ENCODE data around the gene SLIT3. TPM values are rescaled to one million over a fixed set of nuclear protein-coding genes. Genes with fewer than 3 reads are reported as not detected.

Gene SLIT3
- total RNA-seq, 2 experiments from 2014 or later: not detected

GRCh38 chr5:168792678-168793077, 508.3 kb downstream of the SLIT3 start:
- TF ChIP-seq CTCF (IDR thresholded peaks at IDR 0.05): no peak
- Mint-ChIP-seq H3K4me1 (ENCODE audit: low read depth) (no peaks in the 10 kb centered on the region), H3K27me3 (no peaks in the 10 kb centered on the region), H3K36me3 (ENCODE audit: low read depth) (no peaks in the 10 kb centered on the region), H3K9me3 (no peaks in the 10 kb centered on the region), H3K27ac (no peak overlapping the region), H3K4me3 (no peak overlapping the region)
- no peak for DNase-seq
- ChIA-PET POLR2A (no interaction called here), CTCF (no interaction called here)
- intact Hi-C loops (cut with DNase I, micrococcal nuclease): no loop called here
- H3K9me3 ChIP-seq (ENCODE audit: control insufficient read depth in 1 of 2, insufficient read depth in 1 of 2, low read length in 2 of 2): no peaks in the 10 kb centered on the region
- no peak overlapping the region for H3K27ac ChIP-seq (ENCODE audit: low read depth in 1 of 2, low read length in 2 of 2)
- no peak for ATAC-seq (ENCODE audit: poor library complexity)
- peaks cover 0 to 2% of the 10 kb centered on the region in 2 experiments for H3K27me3 ChIP-seq (ENCODE audit: control insufficient read depth in 1 of 2, insufficient read depth in 2 of 2, low read length in 2 of 2)
- no peak overlapping the region for H3K4me3 ChIP-seq (ENCODE audit: low read length)
- no peaks in the 10 kb centered on the region for H3K4me1 ChIP-seq (ENCODE audit: insufficient read depth, low read length)
- no peaks in the 10 kb centered on the region for H3K36me3 ChIP-seq (ENCODE audit: insufficient read depth, low read length)

- peaks cover 0 to 7% of the 10 kb centered on the region in 2 experiments for H3K27me3 ChIP-seq (ENCODE audit: control insufficient read depth in 1 of 2, insufficient read depth in 2 of 2, low read length in 2 of 2)
- H3K36me3 ChIP-seq (ENCODE audit: insufficient read depth, low read length): no peaks in the 10 kb centered on the region
- H3K27ac Mint-ChIP-seq: no peak overlapping the region
- H3K27me3 Mint-ChIP-seq: no peaks in the 10 kb centered on the region
- no peak for TF ChIP-seq CTCF (IDR thresholded peaks at IDR 0.05)
- no peak overlapping the region for H3K4me3 Mint-ChIP-seq
- H3K36me3 Mint-ChIP-seq (ENCODE audit: low read depth): no peaks in the 10 kb centered on the region
- intact Hi-C loops (cut with DNase I, micrococcal nuclease): no loop called here
- ATAC-seq (ENCODE audit: poor library complexity) (no peak), DNase-seq (no peak)
- H3K9me3 ChIP-seq (ENCODE audit: control insufficient read depth in 1 of 2, insufficient read depth in 1 of 2, low read length in 2 of 2): no peaks in the 10 kb centered on the region
- no peaks in the 10 kb centered on the region for H3K4me1 ChIP-seq (ENCODE audit: insufficient read depth, low read length)
- CTCF ChIA-PET: no interaction called here
- POLR2A ChIA-PET: no interaction called here
- no peak overlapping the region for H3K27ac ChIP-seq (ENCODE audit: low read depth in 1 of 2, low read length in 2 of 2)
- no peaks in the 10 kb centered on the region for H3K4me1 Mint-ChIP-seq (ENCODE audit: low read depth)
- H3K4me3 ChIP-seq (ENCODE audit: low read length): no peak overlapping the region
- H3K9me3 Mint-ChIP-seq: no peaks in the 10 kb centered on the region
These were observed 510.2 kb downstream of the SLIT3 start for GRCh38 chr5:168790671-168791250.

- Histone ChIP-seq H3K27ac (ENCODE audit: low read depth in 1 of 2, low read length in 2 of 2) (no peak overlapping the region), H3K36me3 (ENCODE audit: insufficient read depth, low read length) (no peaks in the 10 kb centered on the region), H3K4me3 (ENCODE audit: low read length) (no peak overlapping the region), H3K27me3 (ENCODE audit: control insufficient read depth in 1 of 2, insufficient read depth in 2 of 2, low read length in 2 of 2) (peaks cover 0 to 5% of the 10 kb centered on the region in 2 experiments), H3K4me1 (ENCODE audit: insufficient read depth, low read length) (no peaks in the 10 kb centered on the region), H3K9me3 (ENCODE audit: control insufficient read depth in 1 of 2, insufficient read depth in 1 of 2, low read length in 2 of 2) (no peaks in the 10 kb centered on the region)
- no peak for DNase-seq
- H3K27me3 Mint-ChIP-seq: no peaks in the 10 kb centered on the region
- POLR2A ChIA-PET: no interaction called here
- intact Hi-C loops (cut with DNase I, micrococcal nuclease): no loop called here
- ATAC-seq (ENCODE audit: poor library complexity): no peak
- no peaks in the 10 kb centered on the region for H3K36me3 Mint-ChIP-seq (ENCODE audit: low read depth)
- H3K9me3 Mint-ChIP-seq: no peaks in the 10 kb centered on the region
- no peak overlapping the region for H3K27ac Mint-ChIP-seq
- H3K4me3 Mint-ChIP-seq: no peak overlapping the region
- H3K4me1 Mint-ChIP-seq (ENCODE audit: low read depth): no peaks in the 10 kb centered on the region
- TF ChIP-seq CTCF (IDR thresholded peaks at IDR 0.05): no peak
- CTCF ChIA-PET: no interaction called here
These were observed 510.8 kb downstream of the SLIT3 start for GRCh38 chr5:168790002-168790635.
